OCI-LY3 (cell line): Measurements from ENCODE around the gene C3orf20.

ENCODE experiments used
- CTCF ChIP-seq: fragments of 200-600, 300-600 bp; sonication (generic); IDR thresholded peaks from 2 replicates; pipeline ENCODE4 v1.5.1; 2014; ENCODE audit warnings: antibody characterized with exemption, low read length, low read depth
- EZH2phosphoT487 ChIP-seq: fragments of 200-600 bp; shearing (Covaris generic); IDR thresholded peaks from 2 replicates; pipeline ENCODE4 v1.6.1; 2018; ENCODE audit warnings: antibody characterized with exemption, mixed run types, low read depth

- no peak for TF ChIP-seq EZH2phosphoT487
- no peak for TF ChIP-seq CTCF
Observed at GRCh38 chr3:14801668-14802380, 126.9 kb downstream of the C3orf20 start.
